HepG2 (cell line): Measurements from ENCODE around the gene KCNK17. TPM values are rescaled to one million over a fixed set of nuclear protein-coding genes. Genes with fewer than 3 reads are reported as not detected.

Experiments
- ATAC-seq: fragments of 200-7000 bp; cut with Tn5 transposase; 3 replicates; pipeline ENCODE4 v1.9.1; 2020; ENCODE audit warnings: mild to moderate bottlenecking, moderate library complexity
- BruUV-seq: library from RNA; stranded (reverse); fragments of 400-500 nt; replicated peaks from 2 replicates; lab custom pipeline; 2021; lab: Mats Ljungman, UMichigan
- CTCF ChIA-PET: fragments of 300-600 bp; formaldehyde crosslinking; extraction: SDS; loops from one replicate; lab custom pipeline; 2021; ENCODE audit warnings: low total read pairs, inconsistent platforms, low intra/inter-chr PET ratio; lab: Yijun Ruan, JAX
- POLR2A ChIA-PET: fragments of 350-600 bp; sonication (Branson Sonifier 250); formaldehyde crosslinking; loops from one replicate; lab custom pipeline; 2020; ENCODE audit warnings: antibody characterized with exemption, inconsistent platforms; lab: Yijun Ruan, JAX
- DNase-seq: peaks from one replicate; pipeline ENCODE4 v3.0.0-alpha.2; 2015; ENCODE audit warnings: low spot score
- FAIRE-seq: peaks from 3 replicates; lab custom pipeline; 2011; peaks lifted over from hg19 to GRCh38; lab: Jason Lieb, UNC
- H2AFZ ChIP-seq: one replicate; pipeline ENCODE4 v1.6.1; 2011; ENCODE audit warnings: low read length, inconsistent platforms
- H3K27ac ChIP-seq: fragments of 300-600 bp; 3 replicates; pipeline ENCODE4 v1.8.0; 2011; ENCODE audit warnings: mixed run types, mild to moderate bottlenecking, mixed read lengths, low read length, inconsistent platforms; ENCODE audit not compliant: insufficient read depth; ENCODE audit errors: extremely low read length
- H3K27me3 ChIP-seq, 2 experiments: fragments of 200-600 bp in 1 of 2; 2 replicates in 1 of 2; 3 replicates in 1 of 2; pipeline versions ENCODE4 v1.6.0 to v1.8.0; 2011; ENCODE audit warnings: low read length in 2 of 2, mild to moderate bottlenecking in 2 of 2, moderate library complexity in 2 of 2, inconsistent platforms in 1 of 2; ENCODE audit not compliant: insufficient read depth in 2 of 2, control insufficient read depth in 1 of 2
- H3K36me3 ChIP-seq, 2 experiments: fragments of 200-600 bp in 1 of 2; replicated peaks in 1 of 2; 2 replicates in 1 of 2; 3 replicates in 1 of 2; pipeline versions ENCODE4 v1.5.1 to v1.8.0; 2011; ENCODE audit warnings: low read length in 2 of 2, inconsistent platforms in 1 of 2; ENCODE audit not compliant: insufficient read depth in 2 of 2, control insufficient read depth in 1 of 2
- H3K4me1 ChIP-seq: 2 replicates; pipeline ENCODE4 v1.5.1; 2012; ENCODE audit warnings: low read length, inconsistent platforms; ENCODE audit not compliant: insufficient read depth
- H3K4me2 ChIP-seq: 2 replicates; pipeline ENCODE4 v1.6.0; 2011; ENCODE audit warnings: low read depth, low read length, inconsistent platforms
- H3K4me3 ChIP-seq, 3 experiments: fragments of 200-600 bp in 1 of 3; sonication (generic), shearing (Covaris generic) in 1 of 3; replicated peaks in 1 of 3; 2 replicates each; pipeline ENCODE4 v1.5.1; 2011 to 2016; ENCODE audit warnings: low read length in 3 of 3, inconsistent platforms in 2 of 3, low read depth in 2 of 3, mild to moderate bottlenecking in 2 of 3, control low read depth in 1 of 3, mixed read lengths in 1 of 3; ENCODE audit not compliant: insufficient read depth in 1 of 3
- H3K79me2 ChIP-seq: one replicate; pipeline ENCODE4 v1.6.1; 2011; ENCODE audit warnings: low read length, inconsistent platforms; ENCODE audit not compliant: insufficient read depth
- H3K9ac ChIP-seq: 2 replicates; pipeline ENCODE4 v1.6.0; 2011; ENCODE audit warnings: mild to moderate bottlenecking, low read depth, low read length, inconsistent platforms; ENCODE audit not compliant: insufficient read depth
- H3K9me3 ChIP-seq: 2 replicates; pipeline ENCODE4 v1.5.1; 2012; ENCODE audit warnings: mild to moderate bottlenecking, low read length
- H4K20me1 ChIP-seq: 2 replicates; pipeline ENCODE4 v1.6.0; 2011; ENCODE audit warnings: inconsistent platforms, mild to moderate bottlenecking, low read length, moderate library complexity; ENCODE audit not compliant: insufficient read depth
- CEBPB ChIP-seq: IDR thresholded peaks from 2 replicates; pipeline ENCODE4 v1.6.1; 2011; ENCODE audit warnings: low read depth, low read length, improper control_type of control experiment, borderline replicate concordance
- DNMT1 ChIP-seq: sonication (generic); formaldehyde crosslinking; IDR thresholded peaks from 2 replicates; pipeline ENCODE4 v1.5.1; 2020; ENCODE audit warnings: mild to moderate bottlenecking, missing genetic modification reagents
- SMARCE1 ChIP-seq: fragments of 450-650 bp; IDR thresholded peaks from 2 replicates; pipeline ENCODE4 v1.6.1; 2017; ENCODE audit warnings: borderline replicate concordance
- TP53 ChIP-seq: sonication (generic); formaldehyde crosslinking; conservative IDR thresholded peaks from 2 replicates; pipeline ENCODE4 v1.4.0; 2020; ENCODE audit warnings: missing genetic modification reagents
- XRCC5 ChIP-seq: fragments of 200-400 bp; formaldehyde crosslinking; optimal IDR thresholded peaks from 2 replicates; pipeline ENCODE3; 2017; ENCODE audit warnings: mild to moderate bottlenecking, low read length
- ZBTB1 ChIP-seq: sonication (generic); formaldehyde crosslinking; IDR thresholded peaks from 2 replicates; pipeline ENCODE4 v1.4.0; 2020; ENCODE audit warnings: missing genetic modification reagents, borderline replicate concordance
- ZKSCAN5 ChIP-seq: sonication (generic); formaldehyde crosslinking; IDR thresholded peaks from 2 replicates; pipeline ENCODE4 v1.5.1; 2020; ENCODE audit warnings: mild to moderate bottlenecking, missing genetic modification reagents
- ZNF460 ChIP-seq: sonication (generic); formaldehyde crosslinking; IDR thresholded peaks from 2 replicates; pipeline ENCODE4 v1.5.1; 2020; ENCODE audit warnings: missing genetic modification reagents, mild to moderate bottlenecking, borderline replicate concordance
- ZNF530 ChIP-seq: sonication (generic); formaldehyde crosslinking; IDR thresholded peaks from 2 replicates; pipeline ENCODE4 v1.5.0; 2020; ENCODE audit warnings: low read depth, mild to moderate bottlenecking, missing genetic modification reagents
- ZNF652 ChIP-seq: IDR thresholded peaks from 2 replicates; pipeline ENCODE4 v1.6.1; 2016; ENCODE audit warnings: low read depth, borderline replicate concordance
- WGBS: methylation state at CpG from one replicate; pipeline ENCODE4 v1.1.6; 2017; ENCODE audit warnings: low lambda C conversion rate; 5-methylcytosine and 5-hydroxymethylcytosine counted together
- in situ Hi-C: cut with HindIII; loops from 2 replicates; pipeline ENCODE4 v1.10.0; 2017; ENCODE audit warnings: low pct_unique_long_range_greater_than_20kb; ENCODE audit not compliant: extremely low pct_ligation_motif_present
- intact Hi-C: fragments of 100-400 bp; cut with micrococcal nuclease; formaldehyde crosslinking; loops from one replicate; pipeline ENCODE4 v1.10.0; 2022; ENCODE audit not compliant: unreplicated experiment
- polyA plus RNA-seq, 8 experiments: library from polyadenylated mRNA; depleted of rRNA in 3 of 8; stranded (reverse) in 7 of 8; unstranded in 1 of 8; fragments of >200 nt; fragmentation: Illumina TruSeq in 4 of 8; extraction: Trizol in 4 of 8; gene quantifications; 2 replicates each; pipeline versions ENCODE4 v1.2.1 to v1.2.3, GENCODE V29; 2011 to 2016; ENCODE audit warnings: low read depth in 4 of 8, missing spikeins in 1 of 8, mixed read lengths in 1 of 8; ENCODE audit not compliant: insufficient read depth in 1 of 8
- total RNA-seq, 5 experiments: library from RNA; depleted of rRNA; stranded (reverse); fragments of >200 nt; fragmentation: Illumina TruSeq; extraction: Trizol; gene quantifications; 2 replicates each; pipeline ENCODE4 v1.2.3, GENCODE V29; 2016; ENCODE audit warnings: low read depth in 1 of 5
- TF ChIP-seq, protein P1 (sequence below): fragments of 450-650 bp; IDR thresholded peaks from 2 replicates; pipeline ENCODE4 v1.6.1; 2016
- TF ChIP-seq, protein P2 (sequence below): sonication (generic); formaldehyde crosslinking; IDR thresholded peaks from 2 replicates; pipeline ENCODE4 v1.4.0; 2020; ENCODE audit warnings: missing genetic modification reagents
- TF ChIP-seq, protein P3 (sequence below): sonication (generic); formaldehyde crosslinking; IDR thresholded peaks from 2 replicates; pipeline ENCODE4 v1.8.0; 2022; ENCODE audit warnings: missing genetic modification reagents, mild to moderate bottlenecking, moderate library complexity, borderline replicate concordance

The KCNK17 gene
- total and polyA plus RNA-seq, 2 of the 13 experiments (the other 11 are each of a cell fraction or from before 2014, with no cell fraction given) = not detected

DNA sequence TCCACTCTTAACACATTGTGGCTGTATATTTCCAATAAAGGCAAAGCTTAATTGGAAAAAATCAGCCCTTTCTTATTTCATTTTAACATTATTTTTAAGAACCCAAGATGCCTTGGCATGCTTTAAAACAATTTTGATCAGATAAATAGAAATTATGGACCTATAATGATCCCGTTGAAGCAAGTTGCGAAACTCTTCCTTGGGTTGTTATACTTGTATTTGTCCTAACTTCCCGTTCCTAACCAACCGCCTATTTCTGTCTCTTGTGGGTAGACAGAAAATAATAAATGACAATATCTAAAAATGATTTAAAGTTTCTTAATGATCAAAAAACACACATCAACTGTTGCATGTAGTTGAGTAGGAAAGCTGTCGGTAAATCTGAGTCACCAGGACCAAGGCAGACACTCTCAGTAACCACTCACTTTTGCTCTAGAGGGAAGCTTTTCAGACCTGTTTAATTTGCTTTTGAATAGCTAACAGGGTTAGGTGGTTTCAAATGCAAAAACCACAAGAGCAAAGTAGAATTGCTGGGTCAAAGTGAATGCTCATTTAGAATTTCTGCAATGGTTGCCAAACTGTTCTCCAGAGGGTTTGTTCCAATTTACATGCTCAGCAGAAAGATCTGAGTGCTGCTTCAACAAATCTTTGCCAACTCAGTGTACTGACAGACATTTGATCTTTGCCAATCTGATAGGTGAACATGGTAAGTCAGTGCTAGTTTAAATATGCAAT lies 50.7 kb downstream of the KCNK17 start:
- DNase-seq = no peak
- POLR2A ChIA-PET = no interaction called here
- intact Hi-C loops = no loop called here

DNA sequence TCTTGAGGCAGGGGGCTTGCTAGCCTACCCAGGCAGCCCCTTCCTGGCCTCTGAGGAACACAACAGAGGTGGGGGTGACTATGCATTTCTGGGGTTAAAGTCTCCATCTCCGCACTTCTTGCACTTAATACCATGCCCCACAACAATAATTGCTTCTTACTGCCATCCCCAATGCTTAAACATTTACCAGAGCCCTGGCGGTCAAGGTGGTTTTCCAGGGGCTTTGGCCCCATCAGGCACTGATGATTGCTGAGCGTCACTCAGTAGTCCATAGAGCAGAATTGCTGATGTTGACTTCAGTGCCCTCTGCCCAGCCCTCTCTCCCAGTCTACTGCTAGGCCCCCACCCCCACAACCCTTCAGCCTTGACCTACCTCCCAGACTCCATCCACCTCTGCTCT lies 52.5 kb downstream of the KCNK17 start:
- Histone ChIP-seq H3K4me1 (no peaks in the 10 kb centered on the region), H4K20me1 (no peaks in the 10 kb centered on the region), H3K9ac (no peak overlapping the region), H3K79me2 (no peaks in the 10 kb centered on the region), H3K27ac (no peak overlapping the region), H3K36me3 (no peaks in the 10 kb centered on the region), H3K27me3 (no peaks in the 10 kb centered on the region), H3K9me3 (no peaks in the 10 kb centered on the region), H3K4me3 (no peak overlapping the region), H2AFZ (no peak overlapping the region), H3K4me2 (no peak overlapping the region)
- in situ Hi-C loops = no loop called here
- 6% methylated on average over 3 of the region's 3 CpGs for WGBS
- DNase-seq (no peak), ATAC-seq (no peak), FAIRE-seq (no peak)
- ChIA-PET CTCF (no interaction called here), POLR2A (no interaction called here)
- BruUV-seq = no TSS peak
- intact Hi-C loops = no loop called here
- TF ChIP-seq, protein P1, sequence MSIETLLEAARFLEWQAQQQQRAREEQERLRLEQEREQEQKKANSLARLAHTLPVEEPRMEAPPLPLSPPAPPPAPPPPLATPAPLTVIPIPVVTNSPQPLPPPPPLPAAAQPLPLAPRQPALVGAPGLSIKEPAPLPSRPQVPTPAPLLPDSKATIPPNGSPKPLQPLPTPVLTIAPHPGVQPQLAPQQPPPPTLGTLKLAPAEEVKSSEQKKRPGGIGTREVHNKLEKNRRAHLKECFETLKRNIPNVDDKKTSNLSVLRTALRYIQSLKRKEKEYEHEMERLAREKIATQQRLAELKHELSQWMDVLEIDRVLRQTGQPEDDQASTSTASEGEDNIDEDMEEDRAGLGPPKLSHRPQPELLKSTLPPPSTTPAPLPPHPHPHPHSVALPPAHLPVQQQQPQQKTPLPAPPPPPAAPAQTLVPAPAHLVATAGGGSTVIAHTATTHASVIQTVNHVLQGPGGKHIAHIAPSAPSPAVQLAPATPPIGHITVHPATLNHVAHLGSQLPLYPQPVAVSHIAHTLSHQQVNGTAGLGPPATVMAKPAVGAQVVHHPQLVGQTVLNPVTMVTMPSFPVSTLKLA = no peak
- no peak for TF ChIP-seq ZNF652 (CRISPR knock-in tag)
- TF ChIP-seq, protein P2, sequence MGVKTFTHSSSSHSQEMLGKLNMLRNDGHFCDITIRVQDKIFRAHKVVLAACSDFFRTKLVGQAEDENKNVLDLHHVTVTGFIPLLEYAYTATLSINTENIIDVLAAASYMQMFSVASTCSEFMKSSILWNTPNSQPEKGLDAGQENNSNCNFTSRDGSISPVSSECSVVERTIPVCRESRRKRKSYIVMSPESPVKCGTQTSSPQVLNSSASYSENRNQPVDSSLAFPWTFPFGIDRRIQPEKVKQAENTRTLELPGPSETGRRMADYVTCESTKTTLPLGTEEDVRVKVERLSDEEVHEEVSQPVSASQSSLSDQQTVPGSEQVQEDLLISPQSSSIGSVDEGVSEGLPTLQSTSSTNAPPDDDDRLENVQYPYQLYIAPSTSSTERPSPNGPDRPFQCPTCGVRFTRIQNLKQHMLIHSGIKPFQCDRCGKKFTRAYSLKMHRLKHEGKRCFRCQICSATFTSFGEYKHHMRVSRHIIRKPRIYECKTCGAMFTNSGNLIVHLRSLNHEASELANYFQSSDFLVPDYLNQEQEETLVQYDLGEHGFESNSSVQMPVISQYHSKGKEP (CRISPR knock-in tag) = no peak
- TF ChIP-seq ZBTB1 (CRISPR knock-in tag) = no peak
- no peak for TF ChIP-seq DNMT1 (CRISPR knock-in tag)
- TF ChIP-seq SMARCE1 = no peak
- no peak for TF ChIP-seq ZKSCAN5 (CRISPR knock-in tag)
- TF ChIP-seq XRCC5 = no peak
- TF ChIP-seq TP53 = no peak
- no peak for TF ChIP-seq ZNF460 (CRISPR knock-in tag)
- no peak for TF ChIP-seq ZNF530 (CRISPR knock-in tag)

More for the DNA sequence above, 50.7 kb downstream of the KCNK17 start:
- FAIRE-seq (no peak), ATAC-seq (no peak)
- Histone ChIP-seq H3K4me1 (no peaks in the 10 kb centered on the region), H4K20me1 (no peaks in the 10 kb centered on the region), H3K27me3 (no peaks in the 10 kb centered on the region), H3K4me2 (no peak overlapping the region), H3K9ac (no peak overlapping the region), H3K79me2 (no peaks in the 10 kb centered on the region), H3K27ac (no peak overlapping the region), H3K4me3 (no peak overlapping the region), H3K36me3 (no peaks in the 10 kb centered on the region), H2AFZ (no peak overlapping the region), H3K9me3 (no peaks in the 10 kb centered on the region)
- no TSS peak for BruUV-seq
- TF ChIP-seq, protein P3, sequence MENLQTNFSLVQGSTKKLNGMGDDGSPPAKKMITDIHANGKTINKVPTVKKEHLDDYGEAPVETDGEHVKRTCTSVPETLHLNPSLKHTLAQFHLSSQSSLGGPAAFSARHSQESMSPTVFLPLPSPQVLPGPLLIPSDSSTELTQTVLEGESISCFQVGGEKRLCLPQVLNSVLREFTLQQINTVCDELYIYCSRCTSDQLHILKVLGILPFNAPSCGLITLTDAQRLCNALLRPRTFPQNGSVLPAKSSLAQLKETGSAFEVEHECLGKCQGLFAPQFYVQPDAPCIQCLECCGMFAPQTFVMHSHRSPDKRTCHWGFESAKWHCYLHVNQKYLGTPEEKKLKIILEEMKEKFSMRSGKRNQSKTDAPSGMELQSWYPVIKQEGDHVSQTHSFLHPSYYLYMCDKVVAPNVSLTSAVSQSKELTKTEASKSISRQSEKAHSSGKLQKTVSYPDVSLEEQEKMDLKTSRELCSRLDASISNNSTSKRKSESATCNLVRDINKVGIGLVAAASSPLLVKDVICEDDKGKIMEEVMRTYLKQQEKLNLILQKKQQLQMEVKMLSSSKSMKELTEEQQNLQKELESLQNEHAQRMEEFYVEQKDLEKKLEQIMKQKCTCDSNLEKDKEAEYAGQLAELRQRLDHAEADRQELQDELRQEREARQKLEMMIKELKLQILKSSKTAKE = no peak
- peak; percentile 53; the same call in 1 of the 2 replicates for TF ChIP-seq CEBPB
- CTCF ChIA-PET = no interaction called here
- 54% methylated on average over 5 of the region's 5 CpGs for WGBS
- in situ Hi-C loops = no loop called here
